C4-2B (cell line): ENCODE data around the gene AKR7A2.

Experiments used
- ZFX ChIP-seq: fragments of 450-650 bp; IDR thresholded peaks from 2 replicates; pipeline ENCODE4 v1.6.1; 2017
- TF ChIP-seq, protein P1 (sequence below): fragments of 450-650 bp; conservative IDR thresholded peaks from 2 replicates; pipeline ENCODE4 v1.5.1; 2017; ENCODE audit warnings: mild to moderate bottlenecking

DNA sequence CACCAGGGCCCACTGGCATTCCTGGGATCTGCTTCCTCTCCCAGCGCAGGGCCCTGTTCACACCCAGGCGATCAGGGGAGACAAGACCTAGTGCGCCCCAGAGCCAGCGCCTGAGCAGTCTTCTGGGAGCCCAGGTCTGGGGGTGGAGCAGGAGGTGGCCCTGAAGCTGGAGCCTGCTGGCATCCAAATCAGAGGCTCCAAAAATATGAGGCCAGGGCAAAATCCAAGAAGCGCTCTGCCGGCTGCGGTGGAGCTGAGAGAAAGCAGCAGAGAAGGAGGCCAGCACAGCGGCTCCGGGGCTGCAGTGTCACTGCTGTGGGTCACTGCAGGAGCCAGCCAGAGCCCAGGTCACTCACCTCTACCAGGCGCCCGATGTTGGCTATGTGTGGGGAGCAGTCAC is 32.9 kb upstream of the AKR7A2 start:
- TF ChIP-seq, protein P1, sequence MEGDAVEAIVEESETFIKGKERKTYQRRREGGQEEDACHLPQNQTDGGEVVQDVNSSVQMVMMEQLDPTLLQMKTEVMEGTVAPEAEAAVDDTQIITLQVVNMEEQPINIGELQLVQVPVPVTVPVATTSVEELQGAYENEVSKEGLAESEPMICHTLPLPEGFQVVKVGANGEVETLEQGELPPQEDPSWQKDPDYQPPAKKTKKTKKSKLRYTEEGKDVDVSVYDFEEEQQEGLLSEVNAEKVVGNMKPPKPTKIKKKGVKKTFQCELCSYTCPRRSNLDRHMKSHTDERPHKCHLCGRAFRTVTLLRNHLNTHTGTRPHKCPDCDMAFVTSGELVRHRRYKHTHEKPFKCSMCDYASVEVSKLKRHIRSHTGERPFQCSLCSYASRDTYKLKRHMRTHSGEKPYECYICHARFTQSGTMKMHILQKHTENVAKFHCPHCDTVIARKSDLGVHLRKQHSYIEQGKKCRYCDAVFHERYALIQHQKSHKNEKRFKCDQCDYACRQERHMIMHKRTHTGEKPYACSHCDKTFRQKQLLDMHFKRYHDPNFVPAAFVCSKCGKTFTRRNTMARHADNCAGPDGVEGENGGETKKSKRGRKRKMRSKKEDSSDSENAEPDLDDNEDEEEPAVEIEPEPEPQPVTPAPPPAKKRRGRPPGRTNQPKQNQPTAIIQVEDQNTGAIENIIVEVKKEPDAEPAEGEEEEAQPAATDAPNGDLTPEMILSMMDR: no peak
- TF ChIP-seq ZFX: no peak
